Muscle of back (tissue), 11 donors: ENCODE data around the gene NET1. TPM values are rescaled to one million over a fixed set of nuclear protein-coding genes. Genes with fewer than 3 reads are reported as not detected.

Experiments
- DNase-seq, 3 donors: peaks; one replicate each; pipeline versions ENCODE4 v3.0.0 to v3.0.0-alpha.2; 2013
- polyA plus RNA-seq, 10 donors: library from polyadenylated mRNA; unstranded; fragments of 120-200 nt; gene quantifications; one replicate each; pipeline ENCODE4 v1.2.1, GENCODE V29; 2013; ENCODE audit not compliant: insufficient read length in 10 of 10

The NET1 gene
- polyA plus RNA-seq, 10 donors = 84.6 to 138 (median 98.6) TPM

DNA sequence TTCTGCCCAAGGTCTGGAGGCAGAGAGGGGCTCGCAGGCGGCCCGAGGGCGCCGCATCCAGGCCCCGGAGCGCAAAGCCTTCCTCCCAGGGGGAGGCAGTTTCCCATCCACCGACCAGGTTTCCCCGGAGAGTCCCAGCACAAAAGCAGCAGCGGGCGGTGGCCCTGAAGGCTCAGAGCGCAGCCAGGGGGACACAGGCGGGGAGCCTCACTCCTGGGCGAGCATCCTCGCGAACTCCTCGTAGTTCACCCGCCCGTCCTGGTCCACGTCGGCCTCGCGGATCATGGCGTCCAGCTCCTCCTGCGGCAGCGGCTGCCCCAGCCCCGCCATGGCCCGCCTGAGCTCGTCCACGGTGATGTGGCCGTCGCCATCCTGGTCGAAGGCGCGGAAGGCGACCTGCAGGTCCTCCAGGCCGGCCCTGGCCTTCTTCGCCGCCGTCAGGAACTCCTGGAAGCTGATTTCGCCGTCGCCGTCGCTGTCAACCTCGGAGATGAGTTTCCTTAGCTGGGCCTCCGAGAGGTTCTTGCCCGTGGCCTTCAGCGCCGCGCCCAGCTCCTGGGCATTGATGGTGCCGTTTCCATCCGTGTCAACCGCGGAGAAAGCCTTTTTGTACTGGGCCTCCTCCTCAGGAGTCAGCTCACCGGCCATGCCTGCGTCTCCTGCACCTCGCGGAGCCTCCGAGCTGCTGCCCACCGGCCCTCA, 86.6 kb downstream of the NET1 start:
- DNase-seq = no peak

DNA sequence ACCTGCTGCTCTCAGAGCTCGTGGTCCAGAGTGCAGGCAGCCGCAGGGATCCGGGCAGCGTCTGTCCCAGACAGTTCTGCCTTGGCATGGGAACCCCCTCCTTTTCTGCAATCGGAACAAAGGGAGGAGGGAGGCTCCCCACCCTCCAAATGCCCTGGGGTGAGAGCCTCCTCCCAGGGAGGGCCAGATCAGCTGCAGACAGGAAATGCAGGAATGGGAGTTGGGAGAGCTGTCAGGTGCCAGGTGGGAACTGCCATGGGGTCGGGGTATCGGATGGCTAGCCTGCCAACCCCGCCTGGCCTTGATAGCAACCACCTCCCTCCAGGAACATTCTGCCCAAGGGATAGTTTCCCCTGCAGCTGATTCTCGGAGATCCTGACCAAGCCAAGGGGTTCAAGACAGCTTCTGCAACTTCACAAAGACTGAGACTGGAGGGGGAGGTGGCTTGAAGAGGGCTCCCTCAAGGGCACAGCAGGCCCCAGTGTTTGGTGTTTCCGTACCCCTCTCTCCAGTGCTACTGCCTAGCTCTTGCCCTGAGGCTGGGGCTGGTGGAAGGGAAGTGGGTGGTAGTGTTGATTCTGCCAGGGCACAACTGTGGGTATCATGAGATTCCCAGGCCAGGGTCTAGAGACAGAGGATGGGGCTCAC, 87.3 kb downstream of the NET1 start, which contains the start of gene CALML5:
Gene CALML5, minus strand, starts transcription at position 78 of the 648 bp plus-strand sequence. CDS start 132 bp downstream, outside the sequence.
- no peak for DNase-seq

DNA sequence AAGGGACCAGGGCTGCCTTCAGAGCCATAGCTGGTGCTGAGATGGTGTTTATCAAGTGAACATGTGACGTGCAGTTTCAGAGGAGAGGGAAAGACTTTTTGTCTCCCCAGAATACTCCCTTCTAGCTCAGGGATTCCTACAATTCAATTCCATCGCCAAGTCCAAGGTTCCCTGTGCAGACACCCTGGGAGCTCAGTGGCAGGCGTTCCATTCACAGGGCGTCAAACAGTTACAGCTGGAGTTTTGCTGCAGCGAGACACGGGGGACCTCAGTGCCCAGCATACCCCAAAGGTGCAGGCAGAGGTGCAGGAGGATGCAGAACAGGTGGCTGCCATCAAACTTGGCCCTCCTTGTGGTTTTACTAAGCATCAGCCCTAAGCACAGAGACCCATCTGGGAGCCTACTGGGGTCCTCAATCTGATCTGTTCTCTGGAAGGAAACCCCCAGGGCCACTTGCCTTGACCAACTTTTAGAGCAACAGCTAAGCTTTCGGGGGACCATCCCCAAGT, 87.9 kb downstream of the NET1 start:
- DNase-seq = no peak

DNA sequence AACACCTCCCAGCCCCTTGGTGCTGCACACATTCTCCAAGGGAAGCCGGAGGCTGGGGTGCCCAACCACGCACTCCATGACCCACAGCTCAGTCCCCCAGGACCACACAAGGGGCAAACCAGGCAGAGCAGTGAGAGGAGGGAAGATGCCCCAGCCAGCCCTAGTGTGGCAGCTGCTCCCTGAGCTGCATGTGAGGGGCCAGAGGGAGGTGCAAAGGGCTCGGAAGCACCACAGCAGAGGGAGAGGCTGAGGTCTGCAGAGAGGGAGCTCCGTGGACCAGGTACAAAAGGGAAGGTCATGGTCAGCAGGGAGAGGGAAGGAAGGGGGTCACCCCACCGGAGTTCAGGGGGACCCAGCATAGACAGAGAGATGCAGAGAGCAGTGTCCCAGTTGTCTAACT, 88.6 kb downstream of the NET1 start:
- DNase-seq = no peak

DNA sequence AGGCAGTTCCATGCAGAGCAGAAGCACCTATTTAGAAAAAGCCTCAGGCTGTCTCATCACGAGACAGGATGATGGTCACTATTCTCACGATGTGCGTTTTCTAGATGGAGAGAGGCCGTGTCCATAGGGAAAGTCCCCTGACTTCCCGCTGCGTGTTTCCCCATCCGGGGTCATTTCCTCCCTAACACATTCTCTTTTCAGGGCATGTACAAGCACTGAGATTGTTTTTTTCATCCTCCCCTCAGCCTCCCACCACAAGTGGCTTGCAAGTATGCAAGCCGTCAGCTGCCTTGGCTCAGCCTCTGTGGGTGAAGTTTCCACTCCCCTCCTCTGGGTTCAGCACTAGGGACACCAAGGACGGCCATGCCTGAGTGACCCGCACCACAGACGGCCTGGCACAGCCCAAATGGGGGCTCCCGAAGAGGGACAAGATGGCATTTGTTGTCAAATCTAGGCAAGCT, 89.7 kb downstream of the NET1 start:
- no peak for DNase-seq

DNA sequence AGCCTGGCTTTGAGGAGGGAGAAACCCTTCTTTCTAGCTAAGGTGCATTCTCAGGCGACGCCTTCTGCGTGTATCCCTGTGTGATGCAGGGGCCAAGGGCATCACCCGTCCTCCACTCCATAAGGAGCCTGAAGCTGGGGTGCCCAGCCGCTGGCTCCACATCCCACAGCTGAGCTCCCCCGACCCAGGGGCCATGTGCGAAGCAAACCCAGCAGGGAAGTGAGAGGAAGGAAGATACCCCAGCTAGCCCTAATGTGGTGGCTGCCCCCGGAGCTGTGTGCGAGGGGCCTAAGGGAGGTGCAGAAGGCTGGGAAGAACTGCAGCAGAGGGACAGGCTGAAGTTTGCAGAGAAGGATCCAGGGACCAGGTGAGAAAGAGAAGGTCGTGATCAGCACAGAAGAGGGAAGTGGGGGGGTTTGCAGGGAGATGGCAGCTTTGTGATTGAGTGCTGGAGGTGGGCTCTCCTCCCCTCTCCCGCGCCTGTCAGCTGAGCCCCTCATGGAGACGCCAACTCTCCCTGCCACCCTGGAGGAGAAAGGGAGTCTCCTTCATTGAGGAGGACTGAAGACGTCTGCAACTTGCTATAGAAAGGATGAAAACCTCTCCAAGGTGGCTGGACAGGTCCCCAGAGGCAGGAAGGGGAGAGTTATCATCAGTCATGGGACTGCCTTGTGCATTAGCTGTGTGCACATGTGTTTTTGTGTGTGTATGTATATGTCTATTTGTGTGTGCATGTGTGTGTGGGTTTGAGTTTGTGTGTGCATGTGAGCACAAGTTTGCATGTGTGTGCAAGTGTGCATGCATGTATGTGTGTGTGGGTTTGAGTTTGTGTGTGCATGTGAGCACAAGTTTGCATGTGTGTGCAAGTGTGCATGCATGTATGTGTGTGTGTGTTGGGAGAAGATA, 90.5 kb downstream of the NET1 start:
- no peak for DNase-seq

DNA sequence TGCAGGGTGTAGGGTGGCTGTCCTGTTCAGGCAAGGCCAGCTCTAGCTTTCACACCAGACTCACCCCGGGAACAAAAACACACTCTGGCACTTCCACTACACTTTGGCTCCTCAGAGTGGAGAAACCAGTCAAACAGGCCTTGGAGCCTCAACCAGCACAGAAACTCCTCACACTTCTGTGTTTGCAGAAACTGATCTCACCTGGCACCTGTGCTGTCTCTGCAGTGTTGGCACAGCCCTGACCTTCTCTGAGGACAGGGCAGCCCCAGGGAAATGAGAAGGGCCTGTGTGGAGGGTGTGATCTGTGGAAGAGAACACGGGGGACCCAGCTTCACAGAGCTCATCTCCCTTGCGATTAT, 91.1 kb downstream of the NET1 start:
- DNase-seq = no peak

DNA sequence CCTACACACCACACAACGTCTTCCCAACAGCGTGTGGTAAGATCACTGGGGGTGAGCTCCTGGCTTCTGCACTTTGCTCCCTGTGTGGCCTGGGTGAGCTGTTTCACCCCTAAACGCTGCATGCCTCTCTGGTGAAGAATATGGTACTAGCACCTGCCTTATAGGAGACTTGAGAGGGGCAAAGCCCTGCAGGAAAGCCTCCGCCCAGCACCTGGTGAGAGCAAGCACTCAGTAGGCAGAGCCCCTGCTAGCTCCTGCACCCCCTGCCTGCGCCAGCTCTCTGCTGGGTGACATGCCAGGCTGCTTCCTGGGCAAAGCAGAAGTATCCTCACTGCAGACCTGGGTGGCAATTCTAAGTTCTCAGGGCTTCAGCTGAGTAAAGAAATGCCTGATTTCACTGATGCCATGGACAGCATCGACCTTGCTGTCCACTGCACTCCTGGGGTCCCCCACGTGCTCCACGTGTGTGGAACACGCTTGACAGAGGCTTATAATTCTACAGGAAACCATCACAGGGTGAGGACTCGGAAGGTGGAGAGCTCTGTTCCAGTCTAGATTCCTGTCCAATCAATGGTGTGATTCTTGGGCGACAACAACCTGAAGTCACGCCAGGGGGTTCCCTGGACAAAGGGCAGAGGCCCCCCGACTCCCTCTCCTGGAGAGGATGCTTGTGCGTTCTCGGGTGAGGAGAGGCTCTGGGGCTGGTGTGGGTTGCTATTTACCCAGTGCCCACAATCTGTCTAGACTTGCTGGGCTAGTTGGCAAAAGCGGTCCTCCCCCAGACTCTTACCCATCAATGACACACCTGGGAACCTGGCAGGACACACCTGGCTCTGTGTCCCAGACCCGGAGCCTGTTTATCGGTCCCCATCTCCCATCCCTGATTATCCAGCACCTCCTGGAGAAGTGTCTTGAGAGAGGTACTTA, 92.1 kb downstream of the NET1 start:
- no peak for DNase-seq

DNA sequence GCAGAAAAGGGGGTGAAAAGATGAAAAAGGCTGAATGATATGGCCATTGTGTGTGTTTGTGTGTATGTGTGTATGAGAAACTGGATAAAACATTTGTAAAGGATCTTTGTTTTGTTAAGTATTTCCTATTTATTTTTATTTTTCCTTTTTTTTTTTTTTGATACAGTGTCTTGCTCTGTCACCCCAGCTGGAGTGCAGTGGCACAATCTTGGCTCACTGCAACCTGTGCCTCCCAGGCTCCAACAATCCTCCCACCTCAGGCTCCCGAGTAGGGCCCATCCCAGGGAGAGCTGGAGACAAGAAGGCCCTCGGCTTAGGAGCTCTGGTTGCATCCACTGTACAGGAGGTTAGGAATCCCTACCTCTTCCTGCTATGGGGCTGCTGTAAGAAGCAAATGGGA, 93.9 kb downstream of the NET1 start:
- DNase-seq = no peak

DNA sequence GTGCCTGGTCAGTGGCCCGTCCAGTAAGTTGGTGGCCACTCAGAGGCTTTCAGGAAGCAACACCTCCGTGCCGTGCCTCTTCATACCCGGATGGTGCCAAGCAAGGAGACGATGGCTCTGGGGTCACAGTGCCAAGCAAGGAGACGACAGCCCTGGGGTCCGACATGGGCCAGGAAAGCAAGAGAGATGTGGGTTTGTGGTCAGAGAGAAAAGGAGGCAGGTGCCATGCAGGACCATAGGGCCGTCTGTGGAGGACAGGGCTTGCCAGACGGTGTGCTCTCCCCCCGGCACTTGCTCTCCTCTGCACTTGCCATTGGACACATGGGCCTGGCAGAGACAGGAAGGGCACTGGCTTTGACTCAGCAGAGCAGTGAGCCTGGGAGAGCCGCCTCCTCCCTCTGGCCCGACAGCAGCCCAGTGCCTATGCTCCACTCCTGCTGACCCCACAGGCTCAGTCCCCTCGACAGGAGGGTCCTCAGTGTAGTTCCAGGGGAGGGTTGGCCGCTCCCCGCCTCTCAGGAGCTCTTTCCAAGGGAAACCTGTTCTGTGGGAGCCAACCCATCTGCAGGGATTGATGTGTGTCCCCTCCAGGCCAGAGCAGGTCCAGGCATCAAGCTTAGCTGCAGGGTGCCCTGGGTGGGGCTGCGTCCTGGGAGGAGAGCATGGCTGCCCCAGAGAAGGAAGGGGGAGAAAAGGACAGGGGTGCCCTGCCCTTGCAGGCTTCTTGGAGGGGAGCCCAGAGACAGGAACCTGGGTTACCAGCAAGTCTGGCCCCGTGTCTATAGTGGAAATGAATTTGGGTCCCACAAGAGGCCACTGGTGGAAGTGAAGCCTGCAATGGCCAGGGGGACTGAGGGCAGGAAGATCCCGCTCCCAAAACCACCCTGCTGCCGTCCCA, 94.6 kb downstream of the NET1 start:
- no peak for DNase-seq

DNA sequence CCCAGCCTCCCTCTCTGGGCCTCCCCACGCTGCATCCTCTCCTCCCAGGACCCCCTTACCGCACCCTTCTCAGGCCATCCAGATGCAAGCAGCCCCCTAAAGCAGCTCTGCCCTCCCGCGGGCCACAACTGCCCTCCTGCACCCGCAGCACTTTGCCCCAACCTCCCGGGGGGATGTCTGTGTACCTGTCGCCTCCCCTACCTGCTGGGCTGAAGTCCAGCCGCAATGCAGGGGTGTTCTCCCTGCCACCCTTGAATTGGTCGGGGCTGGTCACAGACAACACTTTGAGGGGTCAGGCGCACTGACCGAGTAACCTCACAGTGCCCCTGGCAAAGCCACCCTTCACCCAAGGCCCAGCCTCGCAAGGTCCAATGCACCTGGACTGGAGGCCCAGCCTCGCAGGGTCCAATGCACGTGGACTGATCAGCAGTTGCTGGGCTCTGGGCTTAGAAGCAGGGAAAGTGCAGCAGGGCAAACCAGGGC, 95.3 kb downstream of the NET1 start:
- no peak for DNase-seq

DNA sequence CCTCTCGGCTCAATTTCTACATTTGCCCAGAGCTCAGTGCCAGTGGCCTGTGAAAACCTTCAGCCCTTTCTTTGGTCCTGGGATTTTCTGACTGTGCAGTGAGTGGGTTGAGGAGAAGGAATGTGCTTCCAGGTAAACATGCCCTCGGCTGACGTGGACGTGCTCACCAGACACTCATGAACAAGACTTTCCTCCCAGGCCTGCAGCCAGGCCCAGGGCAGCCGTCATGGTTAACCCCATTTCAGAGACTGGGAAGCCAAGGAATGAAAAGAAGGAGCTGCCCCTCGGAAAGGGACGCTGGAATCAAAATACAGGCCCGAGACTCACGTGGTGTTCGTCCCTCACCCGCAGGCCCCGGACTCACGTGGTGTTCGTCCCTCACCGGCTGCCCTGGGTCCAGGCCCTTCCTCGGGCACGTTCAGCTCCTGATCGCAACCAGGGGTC, 95.8 kb downstream of the NET1 start:
- DNase-seq = no peak

Other genes with a start within 250 kb of the NET1 start
- gene AKR1C8, start 227.4 kb upstream of the NET1 start, polyA plus RNA-seq = under 1 TPM in 3 of 10 donors, not detected in 7; 0.10 to 0.27 (median 0.17) TPM
- gene AKR1C4, start 215.7 kb upstream of the NET1 start, polyA plus RNA-seq = not detected
- not detected for gene UCN3, start 47.6 kb upstream of the NET1 start, polyA plus RNA-seq
- gene TUBAL3, start 7.7 kb upstream of the NET1 start, polyA plus RNA-seq = under 1 TPM in 7 of 10 donors, not detected in 3; 0.13 to 0.33 (median 0.14) TPM
- gene CALML5, start 87.0 kb downstream of the NET1 start, polyA plus RNA-seq = 1 to 10 TPM in 2 of 10 donors, not detected in 8; 1.7 to 6.5 TPM
- under 1 TPM; 0.10 to 0.49 (median 0.19) TPM for gene CALML3, start 112.4 kb downstream of the NET1 start, polyA plus RNA-seq